WTC11 (cell line): ENCODE data around the gene ZNF236. TPM values are rescaled to one million over a fixed set of nuclear protein-coding genes. Genes with fewer than 3 reads are reported as not detected.

Experiments used
- ATAC-seq: fragments of 200-7000 bp; cut with Tn5 transposase; 2 replicates; pipeline ENCODE4 v1.10.0; 2021; ENCODE audit warnings: mild to moderate bottlenecking, moderate library complexity
- CTCF ChIA-PET: fragments of 300-600 bp; sonication (Branson Sonifier 250); formaldehyde crosslinking; loops from one replicate; lab custom pipeline; 2021; ENCODE audit warnings: antibody characterized with exemption; lab: Charles Lee
- POLR2A ChIA-PET: fragments of 350-600 bp; sonication (Branson Sonifier 250); formaldehyde crosslinking; loops from one replicate; lab custom pipeline; 2021; ENCODE audit warnings: antibody characterized with exemption; lab: Charles Lee
- DNase-seq: peaks from one replicate; pipeline ENCODE4 v3.0.0; 2021; ENCODE audit warnings: low spot score
- H3K27ac Mint-ChIP-seq: 2 replicates; pipeline ENCODE4 v1.8.0; 2021; ENCODE audit warnings: mixed read lengths
- H3K27me3 Mint-ChIP-seq: 2 replicates; pipeline ENCODE4 v1.8.0; 2021; ENCODE audit warnings: low read depth, mild to moderate bottlenecking, moderate library complexity, mixed read lengths
- H3K36me3 Mint-ChIP-seq: 2 replicates; pipeline ENCODE4 v1.8.0; 2021; ENCODE audit warnings: mixed read lengths
- H3K4me1 Mint-ChIP-seq: 2 replicates; pipeline ENCODE4 v1.8.0; 2022; ENCODE audit warnings: mixed read lengths
- H3K4me3 Mint-ChIP-seq: 2 replicates; pipeline ENCODE4 v1.8.0; 2021; ENCODE audit warnings: mild to moderate bottlenecking, moderate library complexity, mixed read lengths
- H3K9me3 Mint-ChIP-seq: 2 replicates; pipeline ENCODE4 v1.8.0; 2021; ENCODE audit warnings: mixed read lengths
- FOXJ3 ChIP-seq: sonication (generic); formaldehyde crosslinking; IDR thresholded peaks from 2 replicates; pipeline ENCODE4 v1.9.0; 2021; ENCODE audit warnings: missing genetic modification reagents, mild to moderate bottlenecking, borderline replicate concordance
- GABPB1 ChIP-seq: sonication (generic); formaldehyde crosslinking; IDR thresholded peaks from 2 replicates; pipeline ENCODE4 v1.8.1; 2023; ENCODE audit warnings: mild to moderate bottlenecking, missing genetic modification reagents
- JUN ChIP-seq: sonication (generic); formaldehyde crosslinking; IDR thresholded peaks from 2 replicates; pipeline ENCODE4 v1.8.0; 2023; ENCODE audit warnings: mild to moderate bottlenecking, missing genetic modification reagents
- NFATC4 ChIP-seq: fragments of 250-450 bp; sonication (Bioruptor Pico); IDR thresholded peaks from 2 replicates; pipeline ENCODE4 v1.9.0; 2021; ENCODE audit warnings: mild to moderate bottlenecking
- NR1H2 ChIP-seq: sonication (generic); formaldehyde crosslinking; IDR thresholded peaks from 2 replicates; pipeline ENCODE4 v1.9.0; 2021; ENCODE audit warnings: mild to moderate bottlenecking, moderate library complexity, missing genetic modification reagents
- NR2C2 ChIP-seq: sonication (generic); formaldehyde crosslinking; IDR thresholded peaks from 2 replicates; pipeline ENCODE4 v1.8.0; 2022; ENCODE audit warnings: mild to moderate bottlenecking, missing genetic modification reagents
- PREB ChIP-seq: sonication (generic); formaldehyde crosslinking; IDR thresholded peaks from 2 replicates; pipeline ENCODE4 v1.8.1; 2022; ENCODE audit warnings: mild to moderate bottlenecking, missing genetic modification reagents, moderate library complexity, borderline replicate concordance
- SMAD3 ChIP-seq: sonication (generic); formaldehyde crosslinking; IDR thresholded peaks from 2 replicates; pipeline ENCODE4 v1.8.0; 2022; ENCODE audit warnings: missing genetic modification reagents, mild to moderate bottlenecking, borderline replicate concordance
- ZBTB43 ChIP-seq: sonication (generic); formaldehyde crosslinking; IDR thresholded peaks from 2 replicates; pipeline ENCODE4 v1.8.1; 2023; ENCODE audit warnings: mild to moderate bottlenecking, missing genetic modification reagents
- ZMAT4 ChIP-seq: fragments of 250-450 bp; sonication (Bioruptor Pico); IDR thresholded peaks from 2 replicates; pipeline ENCODE4 v1.9.0; 2021; ENCODE audit warnings: mild to moderate bottlenecking
- ZNF121 ChIP-seq: sonication (generic); formaldehyde crosslinking; IDR thresholded peaks from 2 replicates; pipeline ENCODE4 v1.8.0; 2023; ENCODE audit warnings: missing genetic modification reagents
- ZNF232 ChIP-seq: sonication (generic); formaldehyde crosslinking; IDR thresholded peaks from 2 replicates; pipeline ENCODE4 v1.8.0; 2022; ENCODE audit warnings: mild to moderate bottlenecking, missing genetic modification reagents
- ZNF281 ChIP-seq: sonication (generic); formaldehyde crosslinking; IDR thresholded peaks from 2 replicates; pipeline ENCODE4 v1.8.0; 2023; ENCODE audit warnings: mild to moderate bottlenecking, missing genetic modification reagents
- ZNF317 ChIP-seq: sonication (generic); formaldehyde crosslinking; IDR thresholded peaks from 2 replicates; pipeline ENCODE4 v1.8.1; 2023; ENCODE audit warnings: low read depth, mild to moderate bottlenecking, moderate library complexity, missing genetic modification reagents, borderline replicate concordance
- ZNF671 ChIP-seq: fragments of 250-450 bp; sonication (Bioruptor Pico); IDR thresholded peaks from 2 replicates; pipeline ENCODE4 v1.8.0; 2021; ENCODE audit warnings: mild to moderate bottlenecking
- total RNA-seq: library from RNA; stranded (reverse); gene quantifications from 3 replicates; pipeline ENCODE4 v1.2.3, GENCODE V29; 2021
- TF ChIP-seq, protein P1 (sequence below): fragments of 250-450 bp; sonication (Bioruptor Pico); conservative IDR thresholded peaks from 2 replicates; pipeline ENCODE4 v1.9.0; 2021; ENCODE audit warnings: mild to moderate bottlenecking
- TF ChIP-seq, protein P2 (sequence below): sonication (generic); formaldehyde crosslinking; IDR thresholded peaks from 2 replicates; pipeline ENCODE4 v1.8.1; 2023; ENCODE audit warnings: mild to moderate bottlenecking, moderate library complexity, missing genetic modification reagents

The ZNF236 gene
- total RNA-seq, 1 experiment from 2014 or later, result 19.9 TPM

- Mint-ChIP-seq H3K27ac (no peak overlapping the region; the same call in 1 of the 2 replicates), H3K4me3 (no peak overlapping the region), H3K36me3 (peaks cover 30% of the 10 kb centered on the region), H3K9me3 (no peaks in the 10 kb centered on the region), H3K27me3 (no peaks in the 10 kb centered on the region)
- ChIA-PET POLR2A (no interaction called here), CTCF (no interaction called here)
- no peak for DNase-seq
- no peak for TF ChIP-seq ZNF121
- TF ChIP-seq GABPB1 (CRISPR knock-in tag), result no peak
- TF ChIP-seq FOXJ3 (CRISPR knock-in tag), result no peak
- TF ChIP-seq ZMAT4 (CRISPR knock-in tag), result no peak
- no peak for TF ChIP-seq ZBTB43 (CRISPR knock-in tag)
- no peak for TF ChIP-seq JUN
- TF ChIP-seq ZNF281 (CRISPR knock-in tag), result no peak
- no peak for TF ChIP-seq NFATC4
- TF ChIP-seq ZNF317 (CRISPR knock-in tag), result no peak
- no peak for TF ChIP-seq PREB
- TF ChIP-seq, protein P1, sequence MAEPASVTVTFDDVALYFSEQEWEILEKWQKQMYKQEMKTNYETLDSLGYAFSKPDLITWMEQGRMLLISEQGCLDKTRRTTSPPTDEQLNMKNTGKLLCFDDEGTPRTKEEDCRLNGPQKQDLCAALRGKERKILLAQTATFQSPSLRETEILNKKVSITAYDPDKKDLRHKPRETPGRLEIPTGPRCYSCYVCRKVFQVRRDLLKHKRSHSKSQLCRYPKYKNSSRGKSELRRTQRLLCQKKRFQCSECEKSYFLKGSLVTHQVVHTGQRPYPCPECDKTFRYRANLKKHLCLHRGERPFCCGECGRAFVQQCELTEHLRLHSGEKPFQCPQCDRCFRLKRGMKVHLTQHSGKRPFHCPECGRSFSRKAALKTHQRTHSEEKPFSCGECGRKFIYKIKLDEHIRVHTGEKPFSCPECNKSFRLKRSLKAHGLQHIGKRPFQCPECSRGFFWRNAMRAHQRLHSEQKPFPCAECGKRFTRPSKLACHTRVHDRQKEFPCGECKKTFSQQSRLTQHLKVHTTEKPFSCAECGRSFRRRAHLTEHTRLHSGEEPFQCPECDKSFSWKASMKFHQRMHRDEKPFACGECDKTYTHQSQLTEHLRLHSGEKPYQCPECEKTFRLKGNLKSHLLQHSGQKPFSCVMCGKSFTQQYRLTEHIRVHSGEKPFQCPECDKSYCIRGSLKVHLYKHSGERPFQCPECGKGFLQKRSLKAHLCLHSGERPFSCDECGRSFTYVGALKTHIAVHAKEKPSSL (CRISPR knock-in tag), result no peak
- no peak for TF ChIP-seq ZNF671 (CRISPR knock-in tag)
- TF ChIP-seq, protein P2, sequence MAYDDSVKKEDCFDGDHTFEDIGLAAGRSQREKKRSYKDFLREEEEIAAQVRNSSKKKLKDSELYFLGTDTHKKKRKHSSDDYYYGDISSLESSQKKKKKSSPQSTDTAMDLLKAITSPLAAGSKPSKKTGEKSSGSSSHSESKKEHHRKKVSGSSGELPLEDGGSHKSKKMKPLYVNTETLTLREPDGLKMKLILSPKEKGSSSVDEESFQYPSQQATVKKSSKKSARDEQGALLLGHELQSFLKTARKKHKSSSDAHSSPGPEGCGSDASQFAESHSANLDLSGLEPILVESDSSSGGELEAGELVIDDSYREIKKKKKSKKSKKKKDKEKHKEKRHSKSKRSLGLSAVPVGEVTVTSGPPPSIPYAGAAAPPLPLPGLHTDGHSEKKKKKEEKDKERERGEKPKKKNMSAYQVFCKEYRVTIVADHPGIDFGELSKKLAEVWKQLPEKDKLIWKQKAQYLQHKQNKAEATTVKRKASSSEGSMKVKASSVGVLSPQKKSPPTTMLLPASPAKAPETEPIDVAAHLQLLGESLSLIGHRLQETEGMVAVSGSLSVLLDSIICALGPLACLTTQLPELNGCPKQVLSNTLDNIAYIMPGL, result no peak
- no peak for TF ChIP-seq NR1H2 (CRISPR knock-in tag)
- TF ChIP-seq NR2C2 (CRISPR knock-in tag), result no peak
- TF ChIP-seq, all 79 proteins: peak for 0
- ATAC-seq, result no peak
- H3K4me1 Mint-ChIP-seq, result no peaks in the 10 kb centered on the region
Observed at GRCh38 chr18:76866666-76867065, 44.3 kb downstream of the ZNF236 start.

GRCh38 chr18:76873311-76873710 lies 51.0 kb downstream of the ZNF236 start:
- ATAC-seq (no peak), DNase-seq (no peak)
- Mint-ChIP-seq H3K9me3 (no peaks in the 10 kb centered on the region), H3K4me3 (no peak overlapping the region), H3K27me3 (no peaks in the 10 kb centered on the region), H3K36me3 (peaks cover 20% of the 10 kb centered on the region), H3K4me1 (peaks cover 13% of the 10 kb centered on the region), H3K27ac (no peak overlapping the region)
- ChIA-PET POLR2A (no interaction called here), CTCF (interaction anchor here (1.6 kb wide), 1 partner anchor 50 kb away, joined by 3 read pairs; no protein-coding TSS in a partner anchor)
- TF ChIP-seq ZNF232 (CRISPR knock-in tag) (no peak), SMAD3 (CRISPR knock-in tag) (no peak)
- TF ChIP-seq, all 79 proteins: peak for 0
